RWPE1 (cell line): Measurements from ENCODE around the gene OSBPL10.
"Not testable (repeated sequence)": the region's sequence is repeated elsewhere in the genome, so short reads cannot be mapped to it uniquely, and the experiment has no call there.

ENCODE experiments used
- CTCF ChIA-PET: fragments of 350-600 bp; sonication (Branson Sonifier 250); formaldehyde crosslinking; extraction: SDS; loops from one replicate; lab custom pipeline; 2021; lab: Yijun Ruan, JAX
- POLR2A ChIA-PET: fragments of 400-600 bp; formaldehyde crosslinking; extraction: SDS; loops from one replicate; lab custom pipeline; 2020; ENCODE audit warnings: antibody characterized with exemption; ENCODE audit not compliant: low non-redundant PET; lab: Yijun Ruan, JAX
- DNase-seq: peaks from one replicate; pipeline ENCODE4 v3.0.0; 2012; ENCODE audit warnings: low spot score
- H3K27ac ChIP-seq: fragments of 450-650 bp; 2 replicates; pipeline ENCODE4 v1.5.1; 2017
- CTCF ChIP-seq: fragments of 450-650 bp; conservative IDR thresholded peaks from 2 replicates; pipeline ENCODE4 v1.5.1; 2017; ENCODE audit warnings: low read depth, mild to moderate bottlenecking

Gene OSBPL10

GRCh38 chr3:31993843-31994242 lies 12.8 kb upstream of the OSBPL10 start:
- DNase-seq = no peak
- no peak overlapping the region for H3K27ac ChIP-seq
- POLR2A ChIA-PET = no interaction called here
- TF ChIP-seq CTCF = no peak
- CTCF ChIA-PET = no interaction called here

- POLR2A ChIA-PET, CTCF ChIA-PET, DNase-seq, H3K27ac ChIP-seq: not testable (repeated sequence)
These were observed 11.9 kb upstream of the OSBPL10 start for GRCh38 chr3:31992995-31993394.

GRCh38 chr3:31988271-31988670 lies 7.2 kb upstream of the OSBPL10 start:
- POLR2A ChIA-PET = no interaction called here
- CTCF ChIA-PET = interaction anchor here (0.5 kb wide), 1 partner anchor 324 kb away, joined by 3 read pairs; no protein-coding TSS in a partner anchor
- no peak for TF ChIP-seq CTCF
- H3K27ac ChIP-seq = no peak overlapping the region
- no peak for DNase-seq

GRCh38 chr3:31985831-31986230 lies 4.8 kb upstream of the OSBPL10 start:
- CTCF ChIA-PET = no interaction called here

GRCh38 chr3:31984321-31984720 lies 3.3 kb upstream of the OSBPL10 start:
- CTCF ChIA-PET = no interaction called here
- POLR2A ChIA-PET = no interaction called here
- DNase-seq = no peak
- no peak overlapping the region for H3K27ac ChIP-seq
- no peak for TF ChIP-seq CTCF

More at GRCh38 chr3:31985831-31986230, 4.8 kb upstream of the OSBPL10 start:
- no peak for TF ChIP-seq CTCF
- H3K27ac ChIP-seq = no peak overlapping the region
- no peak for DNase-seq
- POLR2A ChIA-PET = no interaction called here

GRCh38 chr3:31980530-31981205 lies 394 bp downstream of the OSBPL10 start:
- ChIA-PET CTCF (no interaction called here), POLR2A (no interaction called here)
- H3K27ac ChIP-seq = peak overlapping the region; percentile 99
- TF ChIP-seq CTCF = no peak
- no peak for DNase-seq

- no peak for TF ChIP-seq CTCF
- POLR2A ChIA-PET = no interaction called here
- DNase-seq = no peak
- CTCF ChIA-PET = no interaction called here
- H3K27ac ChIP-seq = no peak overlapping the region
These were observed 1.9 kb downstream of the OSBPL10 start for GRCh38 chr3:31979001-31979697.
